ENCODE results near the gene KLHL22.
"Not testable (repeated sequence)": the region's sequence is repeated elsewhere in the genome, so short reads cannot be mapped to it uniquely, and the experiment has no call there.

KLHL22 gene

DNA sequence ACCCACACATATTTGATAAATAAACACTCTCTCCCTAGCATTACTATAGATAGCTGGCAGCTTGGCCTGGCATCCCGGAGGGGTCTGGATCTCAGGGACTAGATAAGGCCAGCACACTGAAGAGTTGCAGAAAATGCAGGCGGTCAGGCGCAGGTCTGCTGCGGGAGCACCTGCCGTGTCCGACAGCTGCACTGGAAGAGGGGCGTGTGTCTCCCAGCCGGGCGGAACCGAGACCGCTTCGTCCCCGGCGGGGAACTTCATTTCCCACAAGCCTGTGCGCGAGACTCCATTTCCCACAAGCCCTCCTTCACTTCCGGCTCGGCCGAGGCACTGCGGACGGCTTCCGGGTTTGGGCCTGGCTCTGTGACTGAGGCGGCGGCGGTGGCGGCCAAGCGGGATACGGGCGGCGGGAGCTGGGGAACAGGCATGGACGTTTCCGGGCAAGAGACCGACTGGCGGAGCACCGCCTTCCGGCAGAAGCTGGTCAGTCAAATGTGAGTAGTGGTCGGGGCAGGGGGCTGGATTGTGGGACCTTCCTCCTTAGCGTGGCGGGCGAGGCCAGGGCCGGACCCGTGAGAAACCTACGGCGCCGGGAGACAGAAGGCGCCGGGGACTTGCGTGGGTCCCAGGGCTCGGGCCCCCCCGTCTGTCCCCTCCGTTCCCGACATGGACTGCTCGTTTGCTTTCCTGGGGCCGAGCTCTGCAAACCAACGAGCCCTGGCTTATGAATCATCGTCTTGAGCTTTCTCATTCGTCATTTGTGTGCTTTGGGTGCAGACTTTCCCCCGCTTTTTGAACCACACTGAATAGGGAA is 11.9 kb upstream of the KLHL22 start, which contains the start of gene MED15:
Gene MED15 (plus strand): TSS at position 358 of the 814 bp plus-strand sequence. CDS start 69 bp downstream, at position 427.
- H3K9me3 Mint-ChIP-seq, result no peaks in the 10 kb centered on the region
- peaks cover 4% of the 10 kb centered on the region for H3K27me3 Mint-ChIP-seq (ENCODE audit: low read depth, poor library complexity)
- peak within 1 kb of the TSS; percentile 93 for H3K27ac Mint-ChIP-seq
- peak; percentile 90 for DNase-seq
- H3K4me1 Mint-ChIP-seq, result peaks cover 53% of the 10 kb centered on the region
- H3K4me3 Mint-ChIP-seq, result peak within 1 kb of the TSS; percentile 96
- H3K36me3 Mint-ChIP-seq (ENCODE audit: low read depth), result peaks cover 6% of the 10 kb centered on the region
- TF ChIP-seq, protein P1, sequence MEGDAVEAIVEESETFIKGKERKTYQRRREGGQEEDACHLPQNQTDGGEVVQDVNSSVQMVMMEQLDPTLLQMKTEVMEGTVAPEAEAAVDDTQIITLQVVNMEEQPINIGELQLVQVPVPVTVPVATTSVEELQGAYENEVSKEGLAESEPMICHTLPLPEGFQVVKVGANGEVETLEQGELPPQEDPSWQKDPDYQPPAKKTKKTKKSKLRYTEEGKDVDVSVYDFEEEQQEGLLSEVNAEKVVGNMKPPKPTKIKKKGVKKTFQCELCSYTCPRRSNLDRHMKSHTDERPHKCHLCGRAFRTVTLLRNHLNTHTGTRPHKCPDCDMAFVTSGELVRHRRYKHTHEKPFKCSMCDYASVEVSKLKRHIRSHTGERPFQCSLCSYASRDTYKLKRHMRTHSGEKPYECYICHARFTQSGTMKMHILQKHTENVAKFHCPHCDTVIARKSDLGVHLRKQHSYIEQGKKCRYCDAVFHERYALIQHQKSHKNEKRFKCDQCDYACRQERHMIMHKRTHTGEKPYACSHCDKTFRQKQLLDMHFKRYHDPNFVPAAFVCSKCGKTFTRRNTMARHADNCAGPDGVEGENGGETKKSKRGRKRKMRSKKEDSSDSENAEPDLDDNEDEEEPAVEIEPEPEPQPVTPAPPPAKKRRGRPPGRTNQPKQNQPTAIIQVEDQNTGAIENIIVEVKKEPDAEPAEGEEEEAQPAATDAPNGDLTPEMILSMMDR (IDR thresholded peaks at IDR 0.05), result no peak

DNA sequence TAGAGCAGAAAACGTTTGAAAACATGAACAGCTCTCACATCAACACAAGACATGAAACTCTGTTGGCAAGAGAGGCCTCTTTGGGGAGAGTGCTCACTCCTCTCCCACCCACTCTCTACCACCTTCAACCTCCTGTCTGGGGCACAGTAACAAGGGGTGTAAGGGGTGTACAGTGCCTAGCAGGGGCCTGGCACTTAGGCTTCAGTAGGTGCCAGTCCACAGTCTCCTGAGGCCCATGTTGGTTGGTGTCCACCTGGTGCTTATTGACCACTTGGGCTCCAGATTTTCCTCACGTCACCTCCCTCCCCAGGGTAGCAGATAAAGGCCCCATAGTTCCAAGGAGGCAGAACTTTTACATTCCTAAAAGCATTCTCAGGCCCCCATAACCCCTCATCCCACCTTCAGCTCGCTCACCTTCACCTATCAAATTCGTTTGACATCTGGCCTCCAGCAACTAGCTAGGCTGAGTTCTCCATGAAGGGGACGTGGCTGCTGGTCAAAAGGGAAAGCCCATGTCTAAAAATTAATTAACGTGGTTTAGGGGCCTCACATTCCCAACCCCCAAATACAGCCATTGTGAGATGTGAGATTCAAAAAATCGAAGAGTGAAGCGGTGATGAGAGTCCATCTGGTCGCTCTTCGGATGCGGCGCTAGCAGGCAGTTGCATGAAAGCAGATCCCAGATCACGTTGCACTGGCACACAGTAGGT is 11.1 kb upstream of the KLHL22 start:
- H3K27me3 Mint-ChIP-seq (ENCODE audit: low read depth, poor library complexity), result peaks cover 4% of the 10 kb centered on the region
- H3K4me1 Mint-ChIP-seq, result peaks cover 46% of the 10 kb centered on the region
- no peak for DNase-seq

DNA sequence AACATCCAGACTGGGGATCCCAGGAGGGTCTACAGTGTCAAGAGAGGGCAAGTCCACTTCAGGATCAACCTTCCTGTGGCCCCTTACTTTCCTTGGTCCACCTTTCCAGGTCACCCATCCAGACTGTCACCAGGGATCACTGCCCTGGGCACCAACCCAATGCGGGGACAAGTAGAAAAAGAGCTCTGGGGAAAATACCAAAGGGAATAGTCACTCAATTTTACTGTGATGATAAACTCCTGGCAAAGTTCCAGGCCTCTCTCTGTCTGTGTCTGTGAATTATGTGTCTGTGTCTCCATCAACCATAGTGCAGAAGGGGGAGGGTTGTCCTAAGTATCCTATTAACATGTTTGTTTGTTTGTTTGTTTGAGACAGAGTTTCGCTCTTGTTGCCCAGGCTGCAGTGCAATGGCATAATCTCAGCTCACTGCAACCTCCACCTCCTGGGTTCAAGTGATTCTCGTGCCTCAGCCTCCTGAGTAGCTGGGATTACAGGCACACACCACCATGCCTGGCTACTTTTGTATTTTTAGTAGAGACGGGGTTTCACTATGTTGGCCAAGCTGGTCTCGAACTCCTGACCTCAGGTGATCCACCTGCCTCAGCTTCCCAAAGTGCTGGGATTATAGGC is 8.8 kb upstream of the KLHL22 start:
- not testable (repeated sequence) for DNase-seq; H3K4me3 Mint-ChIP-seq; H3K27ac Mint-ChIP-seq; H3K9me3 Mint-ChIP-seq; H3K27me3 Mint-ChIP-seq (ENCODE audit: low read depth, poor library complexity)
- peaks cover 25% of the 10 kb centered on the region for H3K4me1 Mint-ChIP-seq
- H3K36me3 Mint-ChIP-seq (ENCODE audit: low read depth), result peaks cover 16% of the 10 kb centered on the region

More for the DNA sequence above, 11.1 kb upstream of the KLHL22 start:
- Mint-ChIP-seq H3K36me3 (ENCODE audit: low read depth) (peaks cover 10% of the 10 kb centered on the region), H3K9me3 (no peaks in the 10 kb centered on the region), H3K4me3 (peak overlapping the region; percentile 96), H3K27ac (no peak overlapping the region)
- TF ChIP-seq, protein P1 (IDR thresholded peaks at IDR 0.05), result no peak

DNA sequence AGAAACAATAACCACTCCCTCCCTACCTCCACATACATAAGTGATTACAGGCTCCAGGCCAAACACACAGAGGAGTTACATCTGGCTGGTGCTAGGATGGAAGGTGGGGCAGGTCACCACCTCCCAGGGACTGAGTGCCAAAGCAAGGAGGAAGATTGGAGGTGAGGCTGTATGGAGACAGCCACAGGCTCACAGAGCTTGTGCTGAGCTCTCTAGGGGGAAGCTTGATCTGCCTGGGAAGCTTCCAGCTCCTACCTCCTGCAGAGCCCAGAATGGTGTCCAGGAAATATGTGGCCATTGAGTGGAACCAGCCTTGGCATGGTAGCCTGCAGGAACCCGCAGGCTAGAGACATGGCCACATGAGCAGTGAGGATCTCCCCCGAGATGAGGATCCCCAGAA is 8.2 kb upstream of the KLHL22 start:
- no peak for DNase-seq

DNA sequence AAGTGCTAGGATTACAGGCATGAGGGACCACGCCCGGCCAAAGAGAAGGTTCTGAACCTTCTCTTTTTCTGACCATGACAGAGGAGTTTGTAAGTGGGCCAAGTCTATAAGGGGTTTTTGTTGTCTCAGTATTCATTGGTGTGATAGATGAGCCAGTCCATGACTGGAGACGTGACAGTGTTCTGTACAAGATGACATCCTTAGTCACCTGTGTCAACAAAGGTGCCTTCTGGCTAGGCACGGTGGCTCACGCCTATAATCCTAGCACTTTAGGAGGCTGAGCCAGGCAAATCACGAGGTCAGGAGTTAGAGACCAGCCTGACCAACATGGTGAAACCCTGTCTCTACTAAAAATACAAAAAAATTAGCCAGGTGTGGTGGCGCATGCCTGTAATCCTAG is 4.2 kb upstream of the KLHL22 start:
- TF ChIP-seq, protein P1 (IDR thresholded peaks at IDR 0.05), result no peak
- Mint-ChIP-seq H3K9me3 (no peaks in the 10 kb centered on the region), H3K27ac (no peak overlapping the region), H3K36me3 (ENCODE audit: low read depth) (peaks cover 16% of the 10 kb centered on the region), H3K27me3 (ENCODE audit: low read depth, poor library complexity) (peaks cover 7% of the 10 kb centered on the region), H3K4me3 (no peak overlapping the region), H3K4me1 (peaks cover 21% of the 10 kb centered on the region)
- no peak for DNase-seq

More for the DNA sequence above, 8.2 kb upstream of the KLHL22 start:
- H3K9me3 Mint-ChIP-seq, result no peaks in the 10 kb centered on the region
- H3K36me3 Mint-ChIP-seq (ENCODE audit: low read depth), result peaks cover 16% of the 10 kb centered on the region
- H3K27ac Mint-ChIP-seq, result no peak overlapping the region
- TF ChIP-seq, protein P1 (IDR thresholded peaks at IDR 0.05), result no peak
- no peak overlapping the region for H3K4me3 Mint-ChIP-seq
- peaks cover 4% of the 10 kb centered on the region for H3K27me3 Mint-ChIP-seq (ENCODE audit: low read depth, poor library complexity)
- H3K4me1 Mint-ChIP-seq, result peaks cover 22% of the 10 kb centered on the region

DNA sequence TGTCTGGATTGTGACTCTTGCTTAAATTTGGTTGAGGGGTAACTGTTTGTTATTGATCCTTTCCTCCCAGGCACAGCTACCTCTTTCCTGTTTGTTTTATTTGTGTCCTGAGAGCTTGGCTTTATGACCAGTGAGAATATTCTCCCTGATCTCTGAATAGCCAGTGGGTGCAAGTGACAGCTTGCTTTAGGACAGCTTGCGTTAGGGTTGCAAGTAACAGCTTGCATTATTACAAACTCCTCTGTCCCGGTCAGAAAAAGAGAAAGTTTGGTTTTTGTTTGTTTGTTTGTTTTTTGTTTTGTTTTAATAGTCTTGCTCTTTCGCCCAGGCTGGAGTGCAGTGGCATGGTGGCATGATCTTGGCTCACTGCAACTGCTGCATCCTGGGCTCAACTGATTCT is 3.3 kb upstream of the KLHL22 start:
- Mint-ChIP-seq H3K4me1 (peaks cover 29% of the 10 kb centered on the region), H3K36me3 (ENCODE audit: low read depth) (peaks cover 16% of the 10 kb centered on the region), H3K9me3 (no peaks in the 10 kb centered on the region), H3K27ac (no peak overlapping the region), H3K27me3 (ENCODE audit: low read depth, poor library complexity) (peaks cover 7% of the 10 kb centered on the region), H3K4me3 (no peak overlapping the region)
- no peak for DNase-seq
- TF ChIP-seq, protein P1 (IDR thresholded peaks at IDR 0.05), result no peak
